Left renal cortex interstitium (tissue), 4 donors: ENCODE data around the gene MMD. TPM values are rescaled to one million over a fixed set of nuclear protein-coding genes. Genes with fewer than 3 reads are reported as not detected.
"Not testable (repeated sequence)": the region's sequence is repeated elsewhere in the genome, so short reads cannot be mapped to it uniquely, and the experiment has no call there.

Experiments used
- DNase-seq, 4 donors: peaks; one replicate each; pipeline ENCODE4 v3.0.0-alpha.2; 2013; ENCODE audit warnings: low read depth in 4 of 4, low spot score in 2 of 4, missing footprints in 1 of 4
- polyA plus RNA-seq, 4 donors: library from polyadenylated mRNA; unstranded; fragments of 120-200 nt; gene quantifications; one replicate each; pipeline ENCODE4 v1.2.1, GENCODE V29; 2013; ENCODE audit not compliant: insufficient read length in 4 of 4

MMD gene
- polyA plus RNA-seq, 4 donors, result 21.2 to 23.4 (median 22.7) TPM

DNA sequence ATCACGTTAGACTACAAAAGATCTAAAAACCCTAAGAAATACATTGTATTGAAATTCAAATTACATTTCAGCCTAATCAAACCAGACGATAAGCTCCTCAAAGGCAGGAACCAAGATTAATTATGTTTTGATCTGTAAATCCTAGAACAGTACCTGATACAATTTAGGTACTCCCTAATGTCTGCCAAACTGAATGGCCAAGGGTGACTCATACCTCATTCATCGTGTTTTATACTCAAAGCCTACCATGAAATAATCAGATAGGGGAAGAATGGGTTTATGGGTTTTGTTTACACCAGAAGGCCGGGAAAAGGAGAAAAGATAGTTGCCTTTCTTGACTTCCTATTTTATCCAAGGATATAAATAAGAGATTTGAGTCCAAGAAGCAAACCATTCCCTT lies 19.3 kb downstream of the MMD start:
- no peak for DNase-seq

DNA sequence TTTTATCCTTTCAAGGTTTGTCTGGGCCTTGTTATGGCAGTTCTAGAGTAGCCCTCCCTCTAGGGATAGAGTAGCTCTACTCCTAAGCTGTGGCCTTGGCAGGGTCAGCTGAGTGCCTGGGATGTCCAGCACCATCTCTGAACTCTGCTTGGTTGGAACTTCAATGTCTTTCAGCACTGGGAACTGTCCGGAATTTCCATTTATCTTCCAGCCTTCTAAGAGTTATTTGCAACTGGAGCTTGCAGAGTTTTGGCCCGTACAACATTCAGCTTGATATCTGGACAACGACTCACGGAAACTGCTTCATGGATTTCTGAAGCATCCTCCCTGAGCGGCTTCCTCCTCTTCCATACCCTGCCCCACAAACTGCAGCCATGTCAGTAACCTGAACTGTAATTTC lies 22.9 kb downstream of the MMD start:
- no peak for DNase-seq

DNA sequence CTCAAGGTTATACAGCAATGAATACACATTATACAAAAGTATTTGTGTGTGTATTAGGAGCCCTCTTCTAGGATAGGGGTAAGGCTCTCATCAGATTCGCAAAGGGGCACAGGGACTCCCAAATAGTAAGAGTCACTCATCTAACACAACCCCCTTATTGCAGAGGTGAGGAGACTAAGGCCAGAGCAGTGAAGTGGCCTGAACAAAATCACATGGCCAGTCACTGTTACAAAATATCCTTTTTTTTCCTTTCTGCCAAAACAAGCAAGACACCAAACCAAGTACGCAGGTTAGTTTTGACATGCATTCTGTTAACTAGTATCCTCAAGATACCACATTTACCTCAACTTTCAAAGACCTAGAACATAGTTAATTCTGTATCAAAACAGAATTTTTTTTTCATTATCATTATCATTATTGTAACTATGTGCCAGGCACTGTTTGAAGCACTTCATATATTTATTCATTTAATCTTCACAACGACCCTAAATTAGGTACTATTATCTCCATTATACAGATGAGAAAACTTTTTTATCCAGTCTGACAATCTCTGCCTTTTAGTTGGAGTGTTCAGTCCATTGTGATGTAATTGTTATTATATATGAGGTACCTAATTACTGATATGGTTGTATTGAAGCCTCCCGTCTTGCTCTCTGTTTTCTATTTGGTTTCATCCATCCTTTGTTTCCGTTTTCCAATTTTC lies 25.7 kb downstream of the MMD start:
- no peak for DNase-seq

DNA sequence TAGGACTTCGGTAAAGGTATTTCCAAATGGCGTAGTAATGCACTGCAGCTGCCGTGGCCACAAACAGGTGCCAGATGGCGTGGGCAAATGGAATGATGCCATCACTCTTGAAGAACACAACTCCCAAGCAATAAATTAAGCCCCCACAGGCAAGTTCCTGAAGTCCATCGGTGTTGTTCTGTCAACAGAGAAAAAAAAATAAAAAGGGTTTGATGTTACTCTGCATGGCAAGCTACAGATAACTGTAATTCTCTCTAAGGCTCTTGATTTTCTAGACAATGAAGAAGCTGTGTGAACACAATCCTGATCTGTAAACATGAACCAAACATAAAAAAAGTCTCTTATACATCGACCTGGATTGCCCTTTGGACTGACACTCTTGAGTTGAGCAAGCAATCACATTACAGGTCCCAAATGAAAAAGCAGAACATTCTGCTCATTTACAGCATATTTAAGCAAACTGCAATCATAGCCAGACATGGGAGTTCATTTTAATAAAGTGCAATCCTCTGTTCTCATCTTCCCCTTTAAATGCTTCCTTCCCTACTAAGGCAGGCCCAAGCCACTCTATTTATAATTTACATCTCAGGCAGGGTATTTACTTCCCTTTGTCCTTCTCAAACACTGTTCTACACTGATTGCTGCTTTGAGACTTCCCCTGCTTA lies 27.1 kb downstream of the MMD start:
- DNase-seq, result no peak

DNA sequence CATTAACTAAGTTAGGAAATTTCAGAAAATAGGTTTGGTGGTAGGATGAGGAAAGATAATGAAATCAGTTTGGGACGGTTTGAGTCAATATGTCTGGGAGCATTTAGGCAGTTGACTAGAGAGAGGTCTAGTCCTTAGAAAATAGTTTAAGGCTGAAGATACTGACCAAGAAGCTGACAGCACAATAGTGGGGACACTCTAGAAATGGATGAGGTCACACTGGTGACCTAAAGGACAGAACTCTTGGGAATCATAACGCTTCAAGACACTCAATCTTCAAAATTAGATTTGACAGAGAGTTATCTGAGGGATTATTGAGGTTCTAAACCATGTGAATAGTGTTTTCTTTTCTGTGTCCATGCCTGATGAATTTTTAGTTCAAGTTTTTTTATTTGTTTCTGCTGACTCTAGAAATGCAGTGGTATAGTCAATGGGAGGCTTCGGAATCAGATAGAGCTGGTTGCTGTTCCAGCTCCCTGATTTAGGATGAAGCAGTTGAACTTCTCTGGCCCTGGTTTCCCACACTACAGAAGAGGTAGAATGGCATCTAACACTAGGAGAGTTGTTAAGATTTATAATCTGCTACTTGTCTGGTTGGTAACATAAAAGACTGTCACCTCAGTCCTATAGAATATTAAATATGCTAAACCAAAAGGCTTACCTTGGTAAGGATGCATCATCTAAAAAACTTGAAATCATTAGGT lies 29.7 kb downstream of the MMD start:
- DNase-seq, result no peak

DNA sequence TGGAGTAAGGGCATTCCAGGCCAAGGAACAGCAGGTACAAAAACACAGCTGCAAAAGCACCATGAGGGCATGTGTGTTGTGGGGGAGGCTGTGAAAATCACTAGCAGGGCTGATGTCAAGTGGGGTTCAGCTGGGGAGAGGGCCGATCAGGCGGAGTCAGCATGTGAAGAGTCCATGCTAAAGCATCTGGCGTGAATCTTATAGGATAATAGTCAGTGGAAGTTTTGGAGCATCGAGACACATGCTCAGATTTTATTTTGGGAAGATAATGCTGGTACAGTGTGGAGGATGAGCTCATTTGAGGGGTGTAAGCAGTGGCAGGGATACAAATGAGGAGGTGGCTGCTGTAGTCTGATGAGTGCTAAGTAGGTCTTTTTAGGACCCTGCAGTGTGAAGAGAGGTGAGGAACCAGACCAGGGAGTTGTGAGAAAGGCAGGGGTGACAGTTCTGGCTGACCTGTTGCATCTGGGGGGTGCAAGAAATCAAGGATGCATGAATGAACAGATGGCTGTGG lies 30.3 kb downstream of the MMD start:
- DNase-seq, result no peak

DNA sequence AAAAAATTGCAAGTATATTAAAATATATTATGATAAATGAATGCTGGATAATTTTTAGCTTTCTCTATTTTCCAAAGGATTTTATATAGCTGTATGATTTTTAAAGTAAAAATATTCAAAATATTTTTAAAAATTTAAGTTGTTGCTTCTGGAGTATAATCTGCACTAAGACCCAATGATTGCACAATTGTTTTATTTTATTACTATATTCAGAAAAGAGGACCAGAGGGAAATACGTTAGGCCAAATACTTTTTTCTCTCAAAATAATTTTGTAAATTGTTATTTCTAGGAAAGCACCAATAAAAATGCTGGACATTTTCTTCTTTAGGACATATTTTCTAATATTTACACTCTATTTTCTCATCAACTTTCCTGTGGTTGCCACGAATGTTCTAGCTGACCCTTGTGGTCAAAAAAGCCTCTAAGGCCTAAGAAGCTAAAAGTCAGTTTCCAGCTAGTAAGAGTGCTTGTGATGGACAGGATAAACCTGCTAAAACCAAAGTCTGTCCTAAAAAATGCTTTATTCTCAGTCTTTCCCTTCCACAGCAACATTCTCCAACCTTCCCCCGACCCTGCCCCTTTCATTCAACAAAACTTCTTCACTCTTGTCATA lies 31.2 kb downstream of the MMD start:
- no peak for DNase-seq

DNA sequence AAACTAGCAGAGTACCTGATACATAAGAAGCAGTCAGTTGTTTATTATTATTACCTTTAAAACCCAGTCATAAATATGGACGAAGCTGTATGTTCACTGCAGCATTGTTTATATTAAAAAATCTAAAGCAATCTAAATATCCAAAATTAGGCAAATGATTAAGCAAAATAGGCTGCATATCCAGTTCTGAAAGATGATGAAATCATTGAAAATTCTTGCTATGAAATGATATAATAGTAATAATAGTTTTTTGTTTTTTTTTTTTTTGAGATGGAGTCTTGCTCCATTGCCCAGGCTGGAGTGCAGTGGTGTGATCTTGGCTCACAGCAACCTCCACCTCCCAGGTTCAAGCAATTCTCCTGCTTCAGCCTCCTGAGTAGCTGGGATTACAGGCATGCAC lies 31.9 kb downstream of the MMD start:
- DNase-seq, result not testable (repeated sequence)

DNA sequence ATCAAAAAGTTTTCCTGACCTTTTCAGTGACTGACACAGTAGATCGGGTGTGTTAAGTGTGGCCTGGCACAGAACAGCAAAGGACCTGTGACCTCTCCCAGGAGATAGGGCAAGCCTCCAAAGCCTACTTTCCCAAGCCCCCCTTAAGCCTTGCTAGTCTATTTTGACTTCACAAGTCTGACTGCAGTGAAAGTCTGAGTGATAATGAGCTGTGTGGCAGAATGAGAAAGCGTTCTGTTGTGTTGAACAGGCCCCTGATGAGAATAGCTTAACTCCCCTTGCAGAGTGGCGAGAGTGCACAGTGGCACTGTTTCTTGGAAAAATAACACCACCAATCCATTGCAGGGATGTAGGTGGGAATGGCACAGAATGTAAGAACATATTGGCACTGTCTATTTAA lies 32.8 kb downstream of the MMD start:
- DNase-seq, result no peak

DNA sequence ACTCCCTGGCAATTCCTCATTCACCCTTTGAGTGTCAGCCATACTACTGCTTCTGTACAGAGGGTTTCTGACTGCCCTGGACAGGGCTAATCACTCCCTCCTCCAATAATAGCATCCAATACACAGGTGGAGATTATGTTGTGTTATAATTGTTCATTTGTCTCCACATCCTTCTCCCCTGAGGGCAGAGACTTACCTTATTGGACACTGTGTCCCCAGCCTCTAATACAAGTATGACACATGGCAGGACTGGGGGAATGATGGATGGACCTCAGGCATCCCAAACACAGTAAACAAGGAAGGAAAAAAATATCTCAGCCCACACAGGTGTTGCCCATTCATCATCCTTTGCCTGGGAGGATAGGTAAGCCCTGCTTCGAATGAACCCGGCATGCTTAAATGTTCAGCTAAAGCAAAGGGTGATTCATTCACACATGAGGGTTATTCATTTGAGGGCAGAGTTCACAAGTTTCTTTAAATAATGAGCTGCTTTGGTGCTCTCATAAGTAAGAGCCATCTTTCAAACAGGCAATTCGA lies 34.8 kb downstream of the MMD start:
- DNase-seq, result no peak

DNA sequence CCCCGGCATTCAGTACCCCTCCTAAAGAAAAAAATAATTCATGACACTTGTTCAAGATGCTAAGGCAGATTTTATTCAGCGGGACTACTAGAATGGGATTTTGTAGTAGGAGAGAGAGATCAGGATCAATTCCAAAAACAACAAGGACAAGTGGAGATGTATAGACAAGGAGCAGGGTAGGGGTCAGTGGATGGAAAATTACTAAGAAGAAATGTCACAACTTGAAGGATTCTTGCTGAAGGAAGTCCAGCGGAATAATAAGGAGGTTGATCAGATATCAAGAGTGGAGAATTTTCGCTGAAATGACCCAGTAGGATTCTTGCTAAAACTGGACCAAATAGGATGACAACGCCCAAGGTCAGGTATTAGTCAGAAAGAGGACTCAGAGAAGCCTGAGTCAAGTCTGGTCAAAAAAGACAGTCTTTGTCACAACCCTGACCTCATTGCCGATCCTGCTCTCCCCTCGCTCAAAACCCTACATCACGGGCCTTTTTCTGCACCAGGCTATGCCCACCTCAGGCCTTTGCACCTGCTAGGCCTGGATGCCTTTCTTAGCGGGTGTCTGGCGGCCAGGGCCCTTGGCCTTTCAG lies 36.9 kb downstream of the MMD start:
- peak in 1 of 4 donors; percentile 28 for DNase-seq

DNA sequence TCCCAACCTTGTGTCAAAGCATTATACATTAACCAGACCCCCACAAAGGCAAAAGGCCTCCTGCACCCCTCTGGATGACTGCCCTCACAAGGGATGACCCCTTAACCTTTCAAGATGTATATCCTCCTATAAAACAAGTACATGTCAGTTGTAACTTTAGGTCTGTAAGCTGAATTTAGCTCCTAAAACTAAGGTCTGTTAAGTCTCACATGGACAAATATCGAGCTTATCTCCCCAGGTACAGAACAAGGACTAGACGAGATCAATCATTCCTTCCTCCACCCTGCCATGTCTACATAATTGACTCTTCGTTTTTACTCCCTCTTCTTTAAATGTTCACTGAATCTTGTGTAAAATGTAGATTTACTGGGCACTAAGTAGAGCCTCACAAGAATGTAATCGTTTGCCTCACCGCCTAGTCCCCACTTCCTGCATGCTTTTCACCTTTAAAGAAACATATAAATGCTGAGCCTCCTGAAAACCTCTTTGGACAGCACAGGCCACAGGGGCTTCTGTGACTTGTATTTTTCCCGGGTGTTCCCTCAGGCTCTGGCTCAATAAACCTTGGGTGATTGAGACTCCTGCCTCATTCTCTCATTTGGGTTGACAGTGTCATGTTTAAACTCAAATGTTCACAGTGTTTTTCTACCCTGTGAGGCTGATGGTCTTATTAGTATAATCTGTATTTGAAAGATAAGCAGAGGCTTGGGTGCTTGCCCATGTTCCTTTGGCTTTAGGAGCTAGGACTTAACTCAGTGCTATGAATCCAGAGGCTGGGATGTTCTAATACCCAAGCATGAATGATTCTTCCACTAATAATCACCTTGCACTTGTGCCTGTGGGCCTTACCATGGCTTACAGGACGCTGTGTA lies 37.6 kb downstream of the MMD start:
- no peak for DNase-seq

DNA sequence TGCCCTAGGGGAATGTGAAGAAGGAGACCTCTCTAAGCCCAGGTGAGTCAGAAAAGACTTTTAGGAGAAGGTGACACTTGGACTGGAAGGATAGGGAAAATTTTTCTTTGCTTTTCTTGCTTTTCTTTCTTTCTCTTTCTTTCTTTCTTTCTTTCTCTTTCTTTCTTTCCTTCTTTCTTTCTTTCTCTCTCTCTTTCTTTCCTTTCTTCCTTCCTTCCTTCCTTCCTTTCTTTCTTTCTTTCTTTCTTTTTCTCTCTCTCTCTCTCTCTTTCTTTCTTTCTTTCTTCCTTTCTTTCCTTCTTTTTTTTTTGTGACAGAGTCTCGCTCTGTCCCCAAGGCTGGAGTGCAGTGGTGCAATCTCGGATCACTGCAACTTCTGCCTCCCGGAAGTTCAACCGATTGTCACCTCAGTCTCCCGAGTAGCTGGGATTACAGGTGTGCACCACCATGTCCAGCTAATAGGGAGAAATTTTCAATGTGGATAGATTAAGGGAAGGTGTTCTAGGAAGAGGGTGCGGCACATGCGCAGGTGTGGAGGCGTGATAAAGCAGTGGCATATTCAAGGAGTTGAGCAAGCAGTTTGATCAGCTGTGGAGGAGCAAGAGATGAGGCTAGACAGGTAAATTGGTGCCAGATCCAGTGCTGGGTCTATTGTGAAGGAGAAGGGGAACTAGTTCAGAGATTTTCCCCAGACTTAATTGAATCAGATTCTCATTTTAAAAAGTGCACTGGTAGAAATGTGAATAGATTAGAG lies 40.4 kb downstream of the MMD start:
- DNase-seq, result no peak

DNA sequence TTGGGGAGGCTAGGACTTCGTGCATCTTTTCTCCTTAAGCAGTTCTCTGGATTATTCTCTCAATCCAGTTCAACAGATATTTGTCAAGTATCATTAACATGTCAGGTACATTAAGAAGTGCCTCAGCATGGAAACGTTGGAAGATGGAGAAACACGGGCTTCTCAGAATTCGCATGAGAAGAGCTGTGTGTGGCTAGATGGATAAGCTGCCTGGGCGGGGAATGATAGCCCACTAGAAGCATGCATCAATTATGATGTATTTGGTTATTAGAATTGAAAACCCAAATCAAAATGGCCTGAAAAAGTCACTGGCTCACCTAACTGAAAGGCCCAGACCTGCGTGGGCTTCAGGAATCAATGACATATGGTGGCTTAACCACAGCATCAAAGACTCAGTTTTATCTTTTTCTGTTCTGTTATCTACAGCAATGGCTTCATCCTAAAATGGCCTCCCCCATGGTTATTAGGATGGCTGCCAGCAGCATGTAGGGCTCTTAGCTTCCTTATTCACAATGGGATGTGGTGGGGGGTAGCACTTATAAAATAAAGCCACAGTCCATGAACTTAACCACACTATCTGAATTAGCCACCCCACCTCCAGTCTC lies 43.9 kb downstream of the MMD start:
- DNase-seq, result no peak

DNA sequence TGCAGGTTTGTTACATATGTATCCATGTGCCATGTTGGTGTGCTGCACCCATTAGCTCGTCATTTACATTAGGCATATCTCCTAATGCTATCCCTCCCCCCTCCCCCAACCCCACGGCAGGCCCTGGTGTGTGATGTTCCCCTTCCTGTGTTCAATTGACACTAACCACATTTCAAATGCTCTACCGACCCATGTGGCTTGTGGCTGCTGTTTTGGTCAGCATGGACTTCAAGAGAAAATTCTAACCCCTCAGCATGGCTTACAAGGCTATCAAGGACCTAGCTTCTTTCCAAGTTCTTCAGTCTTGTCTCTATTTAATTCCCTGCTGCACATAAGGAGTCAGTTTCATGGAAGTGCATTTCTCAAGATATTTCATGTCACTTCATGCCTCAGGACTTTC lies 52.9 kb downstream of the MMD start:
- DNase-seq, result no peak

DNA sequence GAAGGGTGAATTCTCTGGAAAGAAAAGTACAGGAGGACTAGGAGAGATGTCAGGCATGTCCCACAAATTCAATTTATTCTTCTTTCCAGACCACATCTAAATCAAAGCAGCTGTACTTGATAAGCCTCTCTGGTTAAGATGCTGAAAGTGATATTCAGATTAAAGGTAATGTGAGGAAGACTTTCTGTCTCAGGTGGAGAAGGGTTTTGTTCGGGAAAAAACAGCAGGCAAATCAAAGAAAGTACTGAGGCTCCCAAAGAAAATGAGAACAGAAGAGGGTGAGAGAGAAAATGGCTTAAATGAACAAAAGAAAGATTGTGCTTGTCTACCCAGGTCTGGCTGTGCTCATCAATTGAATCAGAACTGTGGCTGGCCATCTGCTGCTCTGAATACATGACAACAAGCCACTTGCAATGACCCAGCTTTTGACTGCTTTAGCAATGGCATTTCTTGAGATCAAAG lies 55.6 kb downstream of the MMD start:
- DNase-seq, result no peak

DNA sequence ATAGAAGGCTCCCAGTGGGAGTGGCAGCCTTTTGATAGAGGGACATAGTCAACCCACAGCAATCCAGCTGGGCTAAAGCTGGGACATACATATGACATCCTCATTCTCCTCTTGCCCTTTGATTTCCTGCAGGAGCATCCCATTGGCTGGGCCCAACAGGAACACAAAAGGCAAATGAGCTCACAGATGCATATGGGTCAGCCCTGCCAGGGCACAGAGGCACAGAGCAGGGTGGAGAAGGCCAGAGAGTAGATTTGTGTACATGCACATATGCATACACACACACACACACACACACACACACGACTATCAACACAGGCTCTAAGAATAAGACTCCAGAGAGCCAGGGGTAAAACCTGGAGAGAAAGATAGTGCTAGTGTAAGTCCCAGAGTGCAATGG lies 58.6 kb downstream of the MMD start:
- DNase-seq, result no peak

DNA sequence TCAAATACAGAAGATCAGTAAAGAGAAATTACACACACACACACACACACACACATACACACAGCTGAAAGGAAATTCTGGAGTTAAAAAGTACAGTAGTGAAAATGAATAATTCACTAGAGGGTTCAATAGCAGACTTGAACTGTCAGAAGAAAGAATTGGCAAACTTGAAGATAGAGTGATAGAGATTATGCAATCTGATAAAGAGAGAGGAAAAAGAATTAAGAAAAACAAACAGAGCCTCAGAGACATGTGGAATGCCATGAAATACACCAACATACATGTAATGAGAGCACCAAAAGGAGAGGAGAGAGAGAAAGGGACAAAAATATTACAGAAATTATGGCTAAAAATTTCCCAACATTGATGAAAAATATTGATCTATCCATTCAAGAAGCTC lies 60.7 kb downstream of the MMD start:
- no peak for DNase-seq
